ENCODE results near the gene INPP5J. TPM values are rescaled to one million over a fixed set of nuclear protein-coding genes. Genes with fewer than 3 reads are reported as not detected.

The INPP5J gene
- total RNA-seq, 1 experiment from 2014 or later, result 1.7 TPM

GRCh38 chr22:31092161-31092560, 30.6 kb upstream of the INPP5J start:
- in situ Hi-C loops (cut with HindIII; ENCODE audit: low pct_unique_long_range_greater_than_20kb, low sequenced_read_pairs), result no loop called here
- CTCF ChIA-PET, result interaction anchor here (0.5 to 1.2 kb wide), 2 partner anchors 15 to 137 kb away, joined by 3 to 5 read pairs; partner anchors contain the start of gene SELENOM

GRCh38 chr22:31093086-31093850, 29.5 kb upstream of the INPP5J start:
- CTCF ChIA-PET, result interaction anchor here (1.2 kb wide), 1 partner anchor 14 kb away, joined by 3 read pairs; the partner anchor contains the start of gene SELENOM
- in situ Hi-C loops (cut with HindIII; ENCODE audit: low pct_unique_long_range_greater_than_20kb, low sequenced_read_pairs), result no loop called here
- DNase-seq (ENCODE audit: low read depth, low spot score) (no peak), ATAC-seq (no peak)
- intact Hi-C loops (cut with micrococcal nuclease; ENCODE audit: unreplicated experiment), result no loop called here
- H3K36me3 ChIP-seq (ENCODE audit: control insufficient read depth, insufficient read depth, low read length), result no peaks in the 10 kb centered on the region
- no peaks in the 10 kb centered on the region for H3K4me1 ChIP-seq (ENCODE audit: control insufficient read depth, insufficient read depth, low read length)
- POLR2A ChIA-PET, result no interaction called here
- no peaks in the 10 kb centered on the region for H3K9me3 ChIP-seq (ENCODE audit: control insufficient read depth, insufficient read depth, low read depth, low read length)
- no peak overlapping the region for H3K27ac ChIP-seq (ENCODE audit: low read length)
- no peaks in the 10 kb centered on the region for H3K27me3 ChIP-seq (ENCODE audit: control insufficient read depth, insufficient read depth, low read length)
- no TSS peak for BruUV-seq (replicated peaks)
- no peak for TF ChIP-seq CTCF (IDR thresholded peaks at IDR 0.05)
- TF ChIP-seq TCF7L2 (IDR thresholded peaks at IDR 0.05; ENCODE audit: low read depth, low read length), result no peak
- TF ChIP-seq REST (IDR thresholded peaks at IDR 0.05; ENCODE audit: insufficient read depth in 1 of 2, low read depth in 2 of 2, low read length in 1 of 2), result no peak
- no peak for TF ChIP-seq POLR2AphosphoS5 (IDR thresholded peaks at IDR 0.05; ENCODE audit: low read depth, low read length)
- no peak for TF ChIP-seq SIN3A (IDR thresholded peaks at IDR 0.05; ENCODE audit: borderline replicate concordance, insufficient read depth, low read depth, low read length)
- no peak overlapping the region for H3K4me3 ChIP-seq (ENCODE audit: low read depth in 2 of 2, low read length in 2 of 2)

More at GRCh38 chr22:31092161-31092560, 30.6 kb upstream of the INPP5J start:
- DNase-seq (ENCODE audit: low read depth, low spot score), result no peak
- TF ChIP-seq SIN3A (IDR thresholded peaks at IDR 0.05; ENCODE audit: borderline replicate concordance, insufficient read depth, low read depth, low read length) (no peak), TCF7L2 (IDR thresholded peaks at IDR 0.05; ENCODE audit: low read depth, low read length) (no peak), REST (IDR thresholded peaks at IDR 0.05; ENCODE audit: insufficient read depth in 1 of 2, low read depth in 2 of 2, low read length in 1 of 2) (no peak)
- Histone ChIP-seq H3K9me3 (ENCODE audit: control insufficient read depth, insufficient read depth, low read depth, low read length) (no peaks in the 10 kb centered on the region), H3K27ac (ENCODE audit: low read length) (no peak overlapping the region), H3K27me3 (ENCODE audit: control insufficient read depth, insufficient read depth, low read length) (no peaks in the 10 kb centered on the region), H3K4me3 (ENCODE audit: low read depth in 2 of 2, low read length in 2 of 2) (no peak overlapping the region), H3K36me3 (ENCODE audit: control insufficient read depth, insufficient read depth, low read length) (no peaks in the 10 kb centered on the region), H3K4me1 (ENCODE audit: control insufficient read depth, insufficient read depth, low read length) (no peaks in the 10 kb centered on the region)
- intact Hi-C loops (cut with micrococcal nuclease; ENCODE audit: unreplicated experiment), result no loop called here
- ATAC-seq, result no peak
- POLR2A ChIA-PET, result no interaction called here
- BruUV-seq (replicated peaks), result no TSS peak

All from Panc1 (cell line).